GM19395 (cell line): Measurements from ENCODE around the gene NLGN2.

Source experiments
- ATAC-seq: cut with Tn5 transposase; IDR thresholded peaks from one replicate; pipeline ENCODE4 v1.9.1; 2021; ENCODE audit warnings: mild to moderate bottlenecking, moderate library complexity; ENCODE audit not compliant: unreplicated experiment

Gene NLGN2

DNA sequence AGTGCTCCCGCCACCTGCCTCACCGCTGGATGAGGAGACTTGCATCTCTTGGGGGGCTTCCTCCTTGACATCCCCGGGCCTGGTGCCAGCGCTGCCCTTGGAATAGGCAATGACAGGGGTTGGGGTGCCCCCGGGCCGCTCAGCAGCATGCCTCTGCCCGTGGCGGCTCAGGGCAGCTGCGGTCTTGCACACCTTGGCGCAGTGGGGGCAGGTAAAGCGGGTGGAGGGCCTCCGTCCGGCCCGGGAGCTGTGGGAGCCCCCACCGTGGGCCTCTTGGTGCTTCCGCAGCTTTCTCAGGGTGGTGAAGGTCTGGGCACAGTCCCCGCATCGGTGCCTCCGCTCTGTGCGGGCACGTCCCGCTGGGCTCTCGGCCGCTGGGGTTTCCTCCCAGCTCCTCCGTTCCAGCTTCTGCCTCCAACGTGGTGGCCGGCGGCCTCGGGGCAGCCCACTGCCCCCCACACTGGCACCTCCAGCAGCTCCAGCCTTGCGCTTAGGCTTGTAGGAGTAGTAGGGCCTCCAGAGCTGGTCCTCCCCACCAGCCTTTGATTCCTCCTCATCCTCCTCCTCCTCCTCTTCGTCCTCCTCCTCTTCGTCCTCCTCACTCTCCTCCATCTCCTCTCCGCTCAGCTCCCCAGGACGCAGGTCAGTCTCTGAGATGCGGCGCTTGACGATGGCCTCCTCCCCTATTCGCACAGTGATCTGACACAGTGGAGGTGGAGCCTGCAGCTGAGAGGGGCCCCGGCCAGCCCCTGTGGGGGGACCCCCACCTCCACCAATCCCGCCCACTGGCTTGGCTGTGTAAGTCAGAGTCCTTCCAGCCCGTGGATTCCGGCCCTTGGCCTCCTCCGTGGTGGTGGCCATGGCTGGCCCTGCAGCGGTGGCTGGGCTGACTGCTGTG, 55.1 kb downstream of the NLGN2 start:
- ATAC-seq: no peak

DNA sequence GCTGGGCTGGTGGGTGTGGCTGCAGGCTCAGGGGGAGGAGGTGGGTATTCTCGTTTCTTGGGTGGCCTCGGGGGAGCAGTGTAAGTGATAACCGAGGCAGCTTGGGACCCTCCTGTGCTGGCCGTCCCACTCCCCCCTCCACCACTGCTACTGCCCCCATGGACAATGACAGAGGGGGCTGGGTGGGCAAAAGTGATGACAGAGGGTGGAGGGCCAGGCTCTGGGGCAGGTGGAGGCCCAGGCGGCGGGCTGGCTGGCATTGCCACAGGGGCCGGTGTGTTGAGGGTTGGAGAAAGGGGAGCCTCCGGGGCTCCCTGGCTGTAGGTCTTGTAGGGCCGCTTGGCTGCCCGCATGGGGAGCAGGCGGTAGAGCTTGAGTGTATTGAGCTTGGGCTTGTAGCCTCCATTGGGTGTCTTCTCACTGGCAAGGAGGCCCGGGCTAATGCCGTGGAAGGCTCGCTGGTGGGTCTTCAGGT, 55.8 kb downstream of the NLGN2 start:
- ATAC-seq: no peak

DNA sequence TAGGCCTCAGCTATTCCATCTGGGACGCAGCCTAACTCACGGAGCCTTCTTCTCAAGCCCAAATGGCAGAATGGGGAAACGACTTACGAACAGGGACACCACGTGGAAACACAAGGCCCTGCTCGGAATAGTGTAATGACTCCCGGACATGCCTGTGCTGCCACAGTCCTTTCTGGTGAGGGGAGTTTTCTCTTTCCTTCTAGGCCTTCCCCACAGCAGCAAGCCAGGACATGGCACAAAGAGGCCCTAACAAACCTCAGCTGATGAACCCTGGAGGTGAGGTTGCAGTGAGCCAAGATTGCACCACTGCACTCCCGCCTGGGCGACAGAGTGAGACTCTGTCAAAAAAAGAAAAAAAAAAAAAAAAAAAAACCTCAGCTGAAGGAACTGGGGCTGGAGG, 56.4 kb downstream of the NLGN2 start:
- no peak for ATAC-seq

DNA sequence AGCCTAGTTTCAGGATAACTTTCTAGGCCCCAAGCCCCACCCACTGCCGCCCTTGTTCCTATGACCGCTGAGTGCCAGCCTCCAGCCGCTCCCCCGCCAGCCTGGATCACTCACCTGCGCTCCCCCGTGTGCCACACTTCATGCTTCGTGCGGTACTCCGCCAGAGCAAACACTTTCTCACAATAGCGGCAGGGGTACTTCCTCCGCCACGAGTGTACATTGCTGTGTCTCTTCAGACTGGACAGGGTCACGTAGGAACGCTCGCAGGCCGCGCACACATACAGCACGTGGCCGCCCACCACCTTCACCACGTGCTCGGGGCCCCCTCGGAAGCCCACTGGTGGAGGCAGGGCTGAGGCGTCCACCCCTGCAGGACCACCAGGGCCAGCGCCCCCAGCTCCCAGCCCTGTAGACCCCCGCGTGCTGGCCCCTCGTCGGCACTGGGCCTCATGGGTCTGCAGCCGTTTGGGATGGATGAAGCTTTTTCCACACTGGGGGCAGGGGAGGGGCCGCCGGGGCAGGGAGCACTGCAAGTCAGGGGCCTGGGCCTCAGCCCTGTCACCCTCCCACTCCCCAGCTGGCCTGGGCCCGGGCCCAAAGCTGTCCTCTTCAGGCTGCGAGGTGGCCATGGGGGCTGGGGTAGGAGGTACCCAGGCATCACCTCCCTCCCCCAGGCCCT, 58.1 kb downstream of the NLGN2 start:
- ATAC-seq: no peak

DNA sequence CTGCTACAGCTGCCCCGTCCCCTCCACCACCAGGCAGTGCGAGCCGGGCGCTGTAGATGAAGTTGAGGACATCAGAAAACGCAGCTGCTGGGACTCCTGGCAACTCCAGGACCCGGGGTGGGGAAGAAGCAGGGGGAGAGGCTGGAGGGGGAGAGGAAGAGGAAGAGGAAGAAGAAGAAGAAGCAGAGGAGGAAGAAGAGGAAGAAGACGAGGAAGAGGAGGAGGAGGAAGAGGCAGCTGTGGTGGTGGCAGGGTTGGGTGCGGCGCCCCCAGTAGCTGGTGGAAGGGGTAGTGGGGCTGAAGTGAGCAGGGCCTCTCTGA, 58.6 kb downstream of the NLGN2 start:
- no peak for ATAC-seq

DNA sequence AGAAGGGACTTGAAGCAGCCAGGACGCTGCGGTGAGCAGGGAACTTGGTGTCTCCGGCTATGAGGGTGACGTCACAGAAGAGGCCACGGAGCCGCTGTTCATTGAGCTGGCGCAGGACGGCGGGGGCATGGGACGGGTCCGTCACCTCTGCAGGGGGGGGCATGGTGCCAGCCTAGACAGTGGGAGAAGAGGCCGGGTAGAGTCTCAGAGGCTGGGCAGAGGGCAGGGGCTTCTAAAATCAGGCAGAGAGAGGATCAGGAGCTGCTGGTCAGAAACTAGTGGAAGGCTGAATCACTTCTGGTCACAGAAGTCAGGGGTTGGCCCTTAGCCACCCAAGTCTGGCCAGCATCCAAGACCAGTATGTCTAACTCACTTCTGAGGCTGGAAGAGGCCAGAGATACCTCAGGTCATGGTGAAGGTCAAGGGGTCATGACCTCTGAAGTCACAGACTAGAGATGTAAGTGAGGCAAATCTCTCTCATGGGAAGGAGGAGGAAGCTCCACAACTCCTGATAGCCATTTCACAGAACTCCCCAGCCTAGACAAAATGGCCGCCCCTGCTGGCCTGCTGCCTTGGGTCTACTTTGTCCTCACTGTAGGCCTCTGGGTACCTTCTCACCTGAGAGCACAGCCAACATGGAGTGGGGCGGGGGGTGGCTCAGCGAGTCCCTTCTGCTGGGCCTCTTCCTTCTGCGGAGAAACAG, 59.1 kb downstream of the NLGN2 start:
- no peak for ATAC-seq

DNA sequence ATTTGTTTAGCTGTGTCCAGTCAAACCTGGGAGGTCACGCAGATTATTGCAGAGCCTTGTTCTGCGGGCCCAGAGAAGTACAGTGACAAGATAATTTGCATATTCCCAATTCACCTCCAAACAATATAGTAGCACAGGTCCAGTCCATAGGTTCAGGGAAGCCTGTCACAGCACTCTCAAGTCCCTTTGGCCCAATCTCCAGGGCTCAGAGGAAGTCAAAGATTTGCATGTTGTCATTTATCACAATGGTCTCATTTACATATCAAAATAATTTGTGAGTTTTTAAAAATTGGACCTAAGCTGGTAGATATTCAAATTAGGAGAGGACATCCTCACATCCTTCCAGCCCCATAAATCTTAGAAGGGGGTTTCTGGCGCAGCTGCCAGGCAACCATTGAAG, 59.9 kb downstream of the NLGN2 start:
- no peak for ATAC-seq

DNA sequence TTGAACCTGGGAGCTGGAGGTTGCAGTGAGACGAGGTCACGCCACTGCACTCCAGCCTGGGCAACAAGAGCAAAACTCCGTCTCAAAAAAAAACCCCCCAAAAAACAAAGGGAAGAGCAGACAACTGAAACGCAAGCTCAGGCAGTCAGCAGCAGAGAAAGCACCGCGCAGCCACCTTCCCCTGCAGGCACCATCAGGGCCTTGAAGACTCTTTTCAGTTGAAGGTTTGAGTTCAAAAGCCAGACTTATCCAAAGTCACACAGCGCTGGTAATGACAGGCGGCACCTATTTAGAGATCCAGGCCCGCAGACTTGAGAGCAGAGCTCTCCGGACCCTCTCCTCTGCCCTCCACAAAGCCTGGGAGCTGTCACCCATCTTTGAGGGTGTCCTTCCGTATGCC, 60.6 kb downstream of the NLGN2 start:
- no peak for ATAC-seq

DNA sequence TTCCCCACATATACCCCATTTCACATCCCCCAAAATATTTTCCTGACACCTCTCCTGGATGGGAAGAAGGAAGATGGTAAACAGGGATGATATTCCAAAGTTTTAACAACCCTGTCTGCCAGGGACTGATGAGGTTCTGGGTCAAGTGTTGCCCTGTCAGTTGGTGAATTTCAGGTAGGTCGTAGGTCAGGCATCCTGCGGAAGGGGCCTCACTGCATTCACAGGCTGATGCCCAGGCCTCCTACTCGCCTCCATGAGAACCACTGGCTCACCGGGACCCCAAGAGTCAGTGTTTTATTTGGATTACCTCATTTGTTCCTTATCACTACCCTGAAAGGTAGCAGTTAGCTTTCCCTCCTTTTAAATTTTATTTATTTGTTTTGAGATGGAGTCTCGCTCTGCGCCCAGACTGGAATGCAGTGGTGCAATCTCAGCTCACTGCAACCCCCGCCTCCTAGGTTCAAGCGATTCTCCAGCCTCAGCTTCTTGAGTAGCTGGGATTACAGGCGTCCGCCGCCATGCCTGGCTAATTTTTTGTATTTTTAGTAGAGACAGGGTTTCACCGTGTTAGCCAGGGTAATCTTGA, 61.3 kb downstream of the NLGN2 start:
- ATAC-seq: no peak
